GM18867 (cell line): ENCODE results near the gene GLIS1.

ENCODE experiments used
- ATAC-seq: cut with Tn5 transposase; IDR thresholded peaks from one replicate; pipeline ENCODE4 v1.9.1; 2021; ENCODE audit warnings: mild to moderate bottlenecking, moderate library complexity; ENCODE audit not compliant: unreplicated experiment

The GLIS1 gene

GRCh38 chr1:53640701-53641075 lies 98.3 kb downstream of the GLIS1 start:
- no peak for ATAC-seq

GRCh38 chr1:53639996-53640700 lies 98.8 kb downstream of the GLIS1 start:
- no peak for ATAC-seq

- no peak for ATAC-seq
Measured at GRCh38 chr1:53639251-53639763, 99.7 kb downstream of the GLIS1 start.

GRCh38 chr1:53638360-53639035 lies 100.5 kb downstream of the GLIS1 start:
- ATAC-seq = no peak

GRCh38 chr1:53637511-53638359 lies 101.2 kb downstream of the GLIS1 start:
- no peak for ATAC-seq

- ATAC-seq = no peak
Measured at GRCh38 chr1:53636621-53637171, 102.3 kb downstream of the GLIS1 start.

- no peak for ATAC-seq
Measured at GRCh38 chr1:53634571-53634979, 104.4 kb downstream of the GLIS1 start.

- ATAC-seq = no peak
Measured at GRCh38 chr1:53633073-53633704, 105.8 kb downstream of the GLIS1 start.

GRCh38 chr1:53631622-53632310 lies 107.2 kb downstream of the GLIS1 start:
- ATAC-seq = no peak

- ATAC-seq = no peak
Measured at GRCh38 chr1:53629101-53629691, 109.8 kb downstream of the GLIS1 start.

- ATAC-seq = no peak
Measured at GRCh38 chr1:53628286-53628955, 110.5 kb downstream of the GLIS1 start.

GRCh38 chr1:53627666-53628065 lies 111.3 kb downstream of the GLIS1 start:
- no peak for ATAC-seq

- ATAC-seq = no peak
Measured at GRCh38 chr1:53627031-53627430, 111.9 kb downstream of the GLIS1 start.

- no peak for ATAC-seq
Measured at GRCh38 chr1:53626616-53627015, 112.3 kb downstream of the GLIS1 start.

GRCh38 chr1:53625766-53626520 lies 113.0 kb downstream of the GLIS1 start:
- no peak for ATAC-seq

GRCh38 chr1:53625049-53625448 lies 113.9 kb downstream of the GLIS1 start:
- no peak for ATAC-seq

- ATAC-seq = no peak
Measured at GRCh38 chr1:53622531-53622930, 116.4 kb downstream of the GLIS1 start.

- no peak for ATAC-seq
Measured at GRCh38 chr1:53621144-53621543, 117.8 kb downstream of the GLIS1 start.
